ENCODE data around the gene SLC6A8.

DNA sequence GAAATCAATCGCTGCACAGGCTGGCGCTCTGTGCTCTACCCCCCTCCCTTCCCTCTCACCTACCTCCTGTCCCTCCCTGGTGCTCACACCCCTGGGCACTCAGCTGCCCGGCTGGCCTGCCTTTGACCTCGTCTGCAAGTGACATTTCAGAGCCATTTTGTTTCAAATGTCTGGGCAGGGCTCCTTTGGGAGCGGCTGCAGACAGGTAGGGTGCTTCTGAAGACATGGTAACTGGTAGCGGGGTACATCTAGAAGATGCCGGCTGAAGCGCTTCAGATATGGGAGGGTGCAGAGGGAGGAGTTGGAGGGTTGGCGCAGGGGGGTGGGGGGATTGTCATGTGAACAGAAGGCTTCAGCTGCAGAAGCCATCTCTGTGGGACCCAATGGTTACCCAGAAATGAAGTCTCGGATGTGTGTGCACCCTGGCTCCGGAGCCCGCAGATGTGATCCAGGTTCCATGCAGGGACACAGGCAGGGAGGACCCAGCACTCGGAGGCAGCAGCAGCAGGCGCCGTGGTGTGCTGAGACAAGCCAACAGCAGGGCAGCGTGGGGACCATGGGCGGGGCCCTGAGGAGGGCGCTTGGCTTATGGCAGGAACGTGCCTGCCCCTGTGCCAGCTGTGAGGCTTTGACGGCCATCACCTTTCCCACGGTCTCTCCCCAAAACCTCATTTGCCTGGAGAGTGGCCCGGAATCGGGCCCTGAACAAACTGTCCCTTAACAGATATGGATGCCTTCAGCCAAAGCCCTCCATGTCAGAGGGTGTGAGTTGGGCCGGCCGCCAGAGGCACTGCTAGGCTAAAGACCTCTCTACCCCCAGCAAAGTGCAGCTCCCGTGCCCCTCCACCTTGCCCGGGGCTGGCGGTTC is 48.3 kb upstream of the SLC6A8 start:
- TF ChIP-seq, protein P1, sequence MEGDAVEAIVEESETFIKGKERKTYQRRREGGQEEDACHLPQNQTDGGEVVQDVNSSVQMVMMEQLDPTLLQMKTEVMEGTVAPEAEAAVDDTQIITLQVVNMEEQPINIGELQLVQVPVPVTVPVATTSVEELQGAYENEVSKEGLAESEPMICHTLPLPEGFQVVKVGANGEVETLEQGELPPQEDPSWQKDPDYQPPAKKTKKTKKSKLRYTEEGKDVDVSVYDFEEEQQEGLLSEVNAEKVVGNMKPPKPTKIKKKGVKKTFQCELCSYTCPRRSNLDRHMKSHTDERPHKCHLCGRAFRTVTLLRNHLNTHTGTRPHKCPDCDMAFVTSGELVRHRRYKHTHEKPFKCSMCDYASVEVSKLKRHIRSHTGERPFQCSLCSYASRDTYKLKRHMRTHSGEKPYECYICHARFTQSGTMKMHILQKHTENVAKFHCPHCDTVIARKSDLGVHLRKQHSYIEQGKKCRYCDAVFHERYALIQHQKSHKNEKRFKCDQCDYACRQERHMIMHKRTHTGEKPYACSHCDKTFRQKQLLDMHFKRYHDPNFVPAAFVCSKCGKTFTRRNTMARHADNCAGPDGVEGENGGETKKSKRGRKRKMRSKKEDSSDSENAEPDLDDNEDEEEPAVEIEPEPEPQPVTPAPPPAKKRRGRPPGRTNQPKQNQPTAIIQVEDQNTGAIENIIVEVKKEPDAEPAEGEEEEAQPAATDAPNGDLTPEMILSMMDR (IDR thresholded peaks at IDR 0.05): no peak
- TF ChIP-seq EZH2 (IDR thresholded peaks at IDR 0.05; ENCODE audit: borderline replicate concordance, insufficient read depth, low read depth, low read length, poor library complexity, severe bottlenecking): no peak

Data from B cell (primary cell).